Testis (tissue), 3 donors: ENCODE measurements around the gene APBA1. TPM values are rescaled to one million over a fixed set of nuclear protein-coding genes. Genes with fewer than 3 reads are reported as not detected.

Experiments
- DNase-seq: peaks from one replicate; pipeline ENCODE4 v3.0.0-alpha.2; 2019
- H3K27ac ChIP-seq, 2 donors: fragments of 200-600 bp; sonication (generic); one replicate each; pipeline ENCODE4 v1.5.1; 2019
- H3K27me3 ChIP-seq: fragments of 200-600 bp; sonication (generic); one replicate; pipeline ENCODE4 v1.5.1; 2019
- H3K36me3 ChIP-seq: fragments of 200-600 bp; sonication (generic); one replicate; pipeline ENCODE4 v1.5.1; 2017; ENCODE audit warnings: low read depth; ENCODE audit errors: missing control alignments
- H3K4me1 ChIP-seq: fragments of 200-600 bp; sonication (generic); one replicate; pipeline ENCODE4 v1.5.1; 2019
- H3K4me3 ChIP-seq, 2 donors: fragments of 200-600 bp; sonication (generic); one replicate each; pipeline ENCODE4 v1.5.1; 2017 to 2019
- H3K9me3 ChIP-seq: fragments of 200-600 bp; sonication (generic); one replicate; pipeline ENCODE4 v1.5.1; 2017
- POLR2A ChIP-seq: fragments of 450-650 bp; IDR thresholded peaks from one replicate; pipeline ENCODE4 v1.6.1; 2017; ENCODE audit warnings: antibody characterized with exemption, mild to moderate bottlenecking, moderate library complexity
- WGBS, 2 donors: methylation state at CpG; one replicate each; pipeline ENCODE4 v1.1.5; 2018; 5-methylcytosine and 5-hydroxymethylcytosine counted together
- intact Hi-C: fragments of 100-400 bp; cut with DNase I; formaldehyde crosslinking; loops from one replicate; pipeline ENCODE4 v1.15.1; 2023; ENCODE audit warnings: low total_unique reads
- polyA plus RNA-seq: library from polyadenylated mRNA; stranded (reverse); fragments of 350-450 nt; fragmentation: Illumina TruSeq; extraction: RNeasy Lipid Tissue Mini Kit (QIAGEN cat#74804); gene quantifications from one replicate; pipeline ENCODE4 v1.2.3, GENCODE V29; 2014; ENCODE audit warnings: low read depth, low replicate concordance; ENCODE audit not compliant: insufficient read depth
- total RNA-seq, 2 donors: library from RNA; depleted of rRNA; stranded (reverse); fragments of >200 nt; gene quantifications; one replicate each; pipeline ENCODE4 v1.2.3, GENCODE V29; 2016
- TF ChIP-seq, protein P1 (sequence below), 3 experiments: fragments of 450-650 bp in 2 of 3; fragments of 200-600 bp in 1 of 3; sonication (generic) in 1 of 3; IDR thresholded peaks; one replicate each; pipeline ENCODE4 v1.5.1; 2016 to 2019; ENCODE audit warnings: antibody characterized with exemption in 3 of 3, mild to moderate bottlenecking in 2 of 3, moderate library complexity in 1 of 3

The APBA1 gene
- total and polyA plus RNA-seq, 3 donors from 2014 or later: 7.7 to 11.9 (median 9.4) TPM

DNA sequence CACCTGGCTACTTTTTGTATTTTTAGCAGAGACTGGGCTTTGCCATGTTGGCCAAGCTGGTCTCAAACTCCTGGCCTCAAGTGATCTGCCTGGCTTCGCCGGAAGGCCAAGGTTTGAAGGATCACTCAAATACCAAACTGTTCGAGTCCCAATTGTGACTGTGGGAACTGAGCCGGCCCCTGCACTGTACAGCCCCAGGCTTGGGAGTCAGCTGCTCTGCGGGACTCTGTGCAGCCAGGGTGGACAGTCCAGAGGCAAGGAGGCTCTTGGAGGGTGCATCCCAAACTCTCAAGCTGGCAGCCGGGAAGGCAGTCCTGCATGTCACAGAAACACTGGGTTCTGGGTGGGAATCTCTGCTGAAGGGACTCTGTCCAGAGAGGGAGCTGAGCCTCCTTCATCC is 238.2 kb downstream of the APBA1 start:
- TF ChIP-seq POLR2A: no peak
- TF ChIP-seq, protein P1, sequence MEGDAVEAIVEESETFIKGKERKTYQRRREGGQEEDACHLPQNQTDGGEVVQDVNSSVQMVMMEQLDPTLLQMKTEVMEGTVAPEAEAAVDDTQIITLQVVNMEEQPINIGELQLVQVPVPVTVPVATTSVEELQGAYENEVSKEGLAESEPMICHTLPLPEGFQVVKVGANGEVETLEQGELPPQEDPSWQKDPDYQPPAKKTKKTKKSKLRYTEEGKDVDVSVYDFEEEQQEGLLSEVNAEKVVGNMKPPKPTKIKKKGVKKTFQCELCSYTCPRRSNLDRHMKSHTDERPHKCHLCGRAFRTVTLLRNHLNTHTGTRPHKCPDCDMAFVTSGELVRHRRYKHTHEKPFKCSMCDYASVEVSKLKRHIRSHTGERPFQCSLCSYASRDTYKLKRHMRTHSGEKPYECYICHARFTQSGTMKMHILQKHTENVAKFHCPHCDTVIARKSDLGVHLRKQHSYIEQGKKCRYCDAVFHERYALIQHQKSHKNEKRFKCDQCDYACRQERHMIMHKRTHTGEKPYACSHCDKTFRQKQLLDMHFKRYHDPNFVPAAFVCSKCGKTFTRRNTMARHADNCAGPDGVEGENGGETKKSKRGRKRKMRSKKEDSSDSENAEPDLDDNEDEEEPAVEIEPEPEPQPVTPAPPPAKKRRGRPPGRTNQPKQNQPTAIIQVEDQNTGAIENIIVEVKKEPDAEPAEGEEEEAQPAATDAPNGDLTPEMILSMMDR (IDR thresholded peaks at IDR 0.05): no peak
- intact Hi-C loops: no loop called here
- DNase-seq: no peak
- H3K4me1 ChIP-seq: no peaks in the 10 kb centered on the region
- H3K9me3 ChIP-seq: no peaks in the 10 kb centered on the region
- H3K27ac ChIP-seq: no peak overlapping the region
- no peak overlapping the region for H3K4me3 ChIP-seq
- no peaks in the 10 kb centered on the region for H3K36me3 ChIP-seq
- H3K27me3 ChIP-seq: no peaks in the 10 kb centered on the region
- WGBS, 2 donors: 90 to 100% methylated on average over 4 to 6 of the region's 6 CpGs

DNA sequence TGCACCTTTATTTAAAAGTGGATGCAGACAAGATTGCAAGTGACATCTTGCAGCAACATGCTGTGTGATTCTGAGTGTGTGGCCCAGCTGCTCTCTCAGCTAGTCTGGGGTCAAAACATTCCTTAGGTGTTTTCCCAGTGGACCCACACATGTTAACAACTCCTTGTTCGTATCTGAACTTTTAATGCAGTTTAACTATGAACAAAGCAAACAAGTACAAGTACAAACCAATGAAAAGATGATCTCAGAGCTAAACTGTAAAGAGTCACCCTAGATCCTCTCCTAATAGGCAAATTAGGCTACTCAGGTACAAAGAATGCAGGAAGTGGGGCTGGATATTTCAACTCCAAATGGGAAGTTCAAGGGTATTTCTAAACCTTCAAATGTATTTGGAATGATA is 238.8 kb downstream of the APBA1 start:
- no peaks in the 10 kb centered on the region for H3K9me3 ChIP-seq

DNA sequence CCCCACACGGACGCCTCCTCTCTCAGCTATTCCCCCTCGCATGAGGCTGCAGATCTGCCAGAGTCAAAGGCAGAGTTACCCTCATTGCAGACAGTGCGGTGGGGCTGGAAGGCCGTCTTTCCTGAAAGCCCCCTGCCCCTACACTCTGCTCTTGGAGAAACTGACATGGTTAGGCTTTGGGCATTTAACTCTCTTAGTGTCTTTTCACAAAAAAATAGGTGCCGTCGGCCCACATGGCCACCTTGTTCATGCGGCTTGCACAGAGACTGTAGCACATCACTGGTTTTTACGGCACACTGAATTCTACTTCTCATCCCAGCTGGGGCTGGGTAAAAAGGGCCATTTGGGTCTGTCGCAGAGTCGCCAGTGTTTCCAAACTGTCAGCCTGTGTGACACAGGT is 239.5 kb downstream of the APBA1 start:
- DNase-seq: no peak
- Histone ChIP-seq H3K9me3 (no peaks in the 10 kb centered on the region), H3K36me3 (no peaks in the 10 kb centered on the region), H3K27me3 (no peaks in the 10 kb centered on the region), H3K4me3 (no peak overlapping the region), H3K4me1 (no peaks in the 10 kb centered on the region), H3K27ac (no peak overlapping the region)
- intact Hi-C loops: no loop called here
- 86 to 91% methylated on average over 11 of the region's 11 CpGs for WGBS, 2 donors
- TF ChIP-seq, protein P1 (IDR thresholded peaks at IDR 0.05): no peak
- no peak for TF ChIP-seq POLR2A

More for the DNA sequence above, 238.8 kb downstream of the APBA1 start:
- Histone ChIP-seq H3K4me1 (no peaks in the 10 kb centered on the region), H3K27me3 (no peaks in the 10 kb centered on the region), H3K4me3 (no peak overlapping the region), H3K27ac (no peak overlapping the region), H3K36me3 (no peaks in the 10 kb centered on the region)
- intact Hi-C loops: no loop called here
- DNase-seq: no peak
- TF ChIP-seq, protein P1 (IDR thresholded peaks at IDR 0.05): no peak
- TF ChIP-seq POLR2A: no peak
- 35 to 46% methylated on average over 1 of the region's 1 CpG for WGBS, 2 donors

DNA sequence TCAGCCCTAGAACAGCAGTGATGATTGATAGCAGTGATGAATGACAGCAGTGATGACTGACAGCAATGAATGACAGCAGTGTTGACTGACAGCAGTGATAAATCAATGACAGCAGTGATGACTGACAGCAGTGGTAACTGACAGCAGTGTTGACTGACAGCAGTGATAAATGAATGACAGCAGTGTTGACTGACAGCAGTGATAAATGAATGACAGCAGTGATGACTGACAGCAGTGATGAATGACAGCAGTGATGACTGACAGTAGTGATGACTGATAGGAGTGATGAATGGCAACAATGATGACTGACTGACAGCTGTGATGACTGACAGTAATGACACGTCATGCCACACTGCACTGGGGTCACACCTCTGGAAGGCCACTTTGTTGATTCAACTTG is 240.4 kb downstream of the APBA1 start:
- WGBS, 2 donors: 93 to 94% methylated on average over 1 of the region's 1 CpG
- DNase-seq: no peak
- Histone ChIP-seq H3K36me3 (no peaks in the 10 kb centered on the region), H3K4me3 (no peak overlapping the region), H3K9me3 (no peaks in the 10 kb centered on the region), H3K4me1 (no peaks in the 10 kb centered on the region), H3K27me3 (no peaks in the 10 kb centered on the region), H3K27ac (no peak overlapping the region)
- intact Hi-C loops: no loop called here
- TF ChIP-seq, protein P1 (IDR thresholded peaks at IDR 0.05): no peak
- no peak for TF ChIP-seq POLR2A

DNA sequence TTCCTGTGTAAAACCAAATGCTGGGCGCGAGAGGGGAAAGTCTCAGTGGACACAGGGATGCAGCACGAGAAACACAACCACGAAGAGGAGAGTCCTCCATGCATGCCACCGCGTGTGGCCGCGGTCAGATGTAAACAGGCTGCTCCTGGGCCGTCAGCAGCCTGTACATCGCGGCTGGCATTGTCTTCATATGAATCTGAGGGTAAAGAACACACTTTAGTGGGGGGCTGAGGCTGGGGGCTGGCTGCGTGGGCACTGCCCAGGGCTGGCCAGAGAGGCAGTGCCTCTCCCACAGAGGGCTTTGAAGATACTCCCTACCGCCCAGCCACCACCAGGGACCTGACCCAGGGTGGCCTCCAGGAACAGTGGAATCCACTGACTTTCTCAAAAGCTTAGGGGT is 241.0 kb downstream of the APBA1 start:
- 88 to 93% methylated on average over 13 of the region's 13 CpGs for WGBS, 2 donors
- Histone ChIP-seq H3K4me3 (no peak overlapping the region), H3K4me1 (no peaks in the 10 kb centered on the region), H3K9me3 (no peaks in the 10 kb centered on the region), H3K27ac (no peak overlapping the region), H3K27me3 (no peaks in the 10 kb centered on the region), H3K36me3 (no peaks in the 10 kb centered on the region)
- TF ChIP-seq, protein P1 (IDR thresholded peaks at IDR 0.05): no peak
- no peak for TF ChIP-seq POLR2A
- no peak for DNase-seq
- intact Hi-C loops: no loop called here
